ENCODE data around the gene MUC3A. TPM values are rescaled to one million over a fixed set of nuclear protein-coding genes. Genes with fewer than 3 reads are reported as not detected.

Gene MUC3A
- total and polyA plus RNA-seq, 2 experiments from 2014 or later = 16.3 to 44.4 TPM

- Histone ChIP-seq H3K4me2 (no peak overlapping the region), H3K36me3 (ENCODE audit: insufficient read depth) (no peaks in the 10 kb centered on the region), H3K9me2 (ENCODE audit: insufficient read depth) (no peaks in the 10 kb centered on the region), H4K20me1 (replicated peaks; ENCODE audit: insufficient read depth) (no peaks in the 10 kb centered on the region), H3F3A (replicated peaks; ENCODE audit: low read depth) (no peaks in the 10 kb centered on the region), H3K79me2 (replicated peaks; ENCODE audit: insufficient read depth) (no peaks in the 10 kb centered on the region), H2AFZ (no peak overlapping the region), H3K27ac (ENCODE audit: low read depth) (no peak overlapping the region), H3K27me3 (ENCODE audit: insufficient read depth) (no peaks in the 10 kb centered on the region), H3K4me1 (ENCODE audit: insufficient read depth) (no peaks in the 10 kb centered on the region), H3K4me3 (no peak overlapping the region)
- peaks cover 14% of the 10 kb centered on the region for H3K27me3 Mint-ChIP-seq (ENCODE audit: insufficient read depth, low read depth, poor library complexity)
- ATAC-seq (no peak), DNase-seq (ENCODE audit: low spot score) (no peak)
- H3K27ac Mint-ChIP-seq = no peak overlapping the region
- no peaks in the 10 kb centered on the region for H3K9me3 Mint-ChIP-seq
- no peaks in the 10 kb centered on the region for H3K4me1 Mint-ChIP-seq
- TF ChIP-seq ZNF114 (CRISPR knock-in tag; IDR thresholded peaks at IDR 0.05) = no peak
- no peaks in the 10 kb centered on the region for H3K36me3 Mint-ChIP-seq (ENCODE audit: low read depth)
- no peak overlapping the region for H3K4me3 Mint-ChIP-seq
Observed at GRCh38 chr7:100975371-100975821, 26.1 kb downstream of the MUC3A start.

- Mint-ChIP-seq H3K4me3 (no peak overlapping the region), H3K27me3 (ENCODE audit: insufficient read depth, low read depth, poor library complexity) (peaks cover 16% of the 10 kb centered on the region), H3K9me3 (no peaks in the 10 kb centered on the region), H3K27ac (no peak overlapping the region), H3K36me3 (ENCODE audit: low read depth) (no peaks in the 10 kb centered on the region), H3K4me1 (no peaks in the 10 kb centered on the region; the same call in 2 of the 3 replicates)
- H3K4me2 ChIP-seq = no peak overlapping the region
- no peaks in the 10 kb centered on the region for H3F3A ChIP-seq (replicated peaks; ENCODE audit: low read depth)
- no peaks in the 10 kb centered on the region for H3K79me2 ChIP-seq (replicated peaks; ENCODE audit: insufficient read depth)
- H2AFZ ChIP-seq = no peak overlapping the region
- no peak for TF ChIP-seq ZNF462 (CRISPR knock-in tag; IDR thresholded peaks at IDR 0.05)
- TF ChIP-seq, protein P1, sequence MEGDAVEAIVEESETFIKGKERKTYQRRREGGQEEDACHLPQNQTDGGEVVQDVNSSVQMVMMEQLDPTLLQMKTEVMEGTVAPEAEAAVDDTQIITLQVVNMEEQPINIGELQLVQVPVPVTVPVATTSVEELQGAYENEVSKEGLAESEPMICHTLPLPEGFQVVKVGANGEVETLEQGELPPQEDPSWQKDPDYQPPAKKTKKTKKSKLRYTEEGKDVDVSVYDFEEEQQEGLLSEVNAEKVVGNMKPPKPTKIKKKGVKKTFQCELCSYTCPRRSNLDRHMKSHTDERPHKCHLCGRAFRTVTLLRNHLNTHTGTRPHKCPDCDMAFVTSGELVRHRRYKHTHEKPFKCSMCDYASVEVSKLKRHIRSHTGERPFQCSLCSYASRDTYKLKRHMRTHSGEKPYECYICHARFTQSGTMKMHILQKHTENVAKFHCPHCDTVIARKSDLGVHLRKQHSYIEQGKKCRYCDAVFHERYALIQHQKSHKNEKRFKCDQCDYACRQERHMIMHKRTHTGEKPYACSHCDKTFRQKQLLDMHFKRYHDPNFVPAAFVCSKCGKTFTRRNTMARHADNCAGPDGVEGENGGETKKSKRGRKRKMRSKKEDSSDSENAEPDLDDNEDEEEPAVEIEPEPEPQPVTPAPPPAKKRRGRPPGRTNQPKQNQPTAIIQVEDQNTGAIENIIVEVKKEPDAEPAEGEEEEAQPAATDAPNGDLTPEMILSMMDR (conservative IDR thresholded peaks at IDR 0.05; ENCODE audit: low read depth in 2 of 2) = no peak
- TF ChIP-seq, protein P2, sequence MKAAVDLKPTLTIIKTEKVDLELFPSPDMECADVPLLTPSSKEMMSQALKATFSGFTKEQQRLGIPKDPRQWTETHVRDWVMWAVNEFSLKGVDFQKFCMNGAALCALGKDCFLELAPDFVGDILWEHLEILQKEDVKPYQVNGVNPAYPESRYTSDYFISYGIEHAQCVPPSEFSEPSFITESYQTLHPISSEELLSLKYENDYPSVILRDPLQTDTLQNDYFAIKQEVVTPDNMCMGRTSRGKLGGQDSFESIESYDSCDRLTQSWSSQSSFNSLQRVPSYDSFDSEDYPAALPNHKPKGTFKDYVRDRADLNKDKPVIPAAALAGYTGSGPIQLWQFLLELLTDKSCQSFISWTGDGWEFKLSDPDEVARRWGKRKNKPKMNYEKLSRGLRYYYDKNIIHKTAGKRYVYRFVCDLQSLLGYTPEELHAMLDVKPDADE (IDR thresholded peaks at IDR 0.05) = no peak
- ATAC-seq (no peak), DNase-seq (ENCODE audit: low spot score) (no peak)
- no peaks in the 10 kb centered on the region for H3K36me3 ChIP-seq (ENCODE audit: insufficient read depth)
- no peak overlapping the region for H3K27ac ChIP-seq (ENCODE audit: low read depth)
- H3K9me2 ChIP-seq (ENCODE audit: insufficient read depth) = no peaks in the 10 kb centered on the region
- no peaks in the 10 kb centered on the region for H3K4me1 ChIP-seq (ENCODE audit: insufficient read depth)
- H3K4me3 ChIP-seq = no peak overlapping the region
- no peaks in the 10 kb centered on the region for H3K27me3 ChIP-seq (ENCODE audit: insufficient read depth)
- no peaks in the 10 kb centered on the region for H4K20me1 ChIP-seq (replicated peaks; ENCODE audit: insufficient read depth)
Observed at GRCh38 chr7:100978300-100978699, 29.0 kb downstream of the MUC3A start.
